ENCODE results near the gene ZDHHC4. TPM values are rescaled to one million over a fixed set of nuclear protein-coding genes. Genes with fewer than 3 reads are reported as not detected.

The ZDHHC4 gene
- total RNA-seq, 4 donors from 2014 or later = 68.8 to 97.3 (median 81.4) TPM

DNA sequence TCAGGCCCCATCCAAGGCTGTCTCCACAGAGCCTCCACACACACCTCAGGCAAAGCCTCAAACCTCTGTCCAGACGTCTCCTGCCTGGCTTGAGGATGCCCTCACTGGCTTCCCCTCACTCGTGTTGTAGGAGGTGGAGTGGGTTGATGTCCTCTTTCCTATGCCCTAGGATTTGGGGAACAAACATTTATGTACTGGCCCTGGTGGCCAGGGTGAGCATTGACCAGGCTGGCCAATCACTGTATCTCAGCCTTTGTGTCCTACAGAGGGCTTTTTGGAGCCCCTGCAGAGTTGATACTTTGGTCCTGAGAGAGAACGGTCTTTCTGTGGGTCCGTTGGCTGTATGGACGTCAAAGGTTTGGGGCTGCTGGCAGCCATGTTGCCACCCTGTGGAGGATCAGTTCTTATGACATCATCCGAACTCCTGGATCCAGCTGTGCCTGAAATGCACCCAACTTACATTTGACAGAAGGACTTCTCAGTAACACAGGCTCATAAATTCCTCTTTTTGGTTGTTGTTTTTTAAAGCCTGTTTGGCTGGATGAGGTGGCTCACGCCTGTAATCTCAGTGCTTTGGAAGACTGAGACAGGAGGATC lies 23.7 kb upstream of the ZDHHC4 start:
- Histone ChIP-seq H3K4me1 (no peaks in the 10 kb centered on the region), H3K4me3 (replicated peaks in 1 of 3) (no peak overlapping the region), H3K36me3 (no peaks in the 10 kb centered on the region), H3K27ac (no peak overlapping the region), H3K27me3 (no peaks in the 10 kb centered on the region), H3K9me3 (no peaks in the 10 kb centered on the region)
- TF ChIP-seq POLR2A (IDR thresholded peaks at IDR 0.05) = no peak
- TF ChIP-seq, protein P1, sequence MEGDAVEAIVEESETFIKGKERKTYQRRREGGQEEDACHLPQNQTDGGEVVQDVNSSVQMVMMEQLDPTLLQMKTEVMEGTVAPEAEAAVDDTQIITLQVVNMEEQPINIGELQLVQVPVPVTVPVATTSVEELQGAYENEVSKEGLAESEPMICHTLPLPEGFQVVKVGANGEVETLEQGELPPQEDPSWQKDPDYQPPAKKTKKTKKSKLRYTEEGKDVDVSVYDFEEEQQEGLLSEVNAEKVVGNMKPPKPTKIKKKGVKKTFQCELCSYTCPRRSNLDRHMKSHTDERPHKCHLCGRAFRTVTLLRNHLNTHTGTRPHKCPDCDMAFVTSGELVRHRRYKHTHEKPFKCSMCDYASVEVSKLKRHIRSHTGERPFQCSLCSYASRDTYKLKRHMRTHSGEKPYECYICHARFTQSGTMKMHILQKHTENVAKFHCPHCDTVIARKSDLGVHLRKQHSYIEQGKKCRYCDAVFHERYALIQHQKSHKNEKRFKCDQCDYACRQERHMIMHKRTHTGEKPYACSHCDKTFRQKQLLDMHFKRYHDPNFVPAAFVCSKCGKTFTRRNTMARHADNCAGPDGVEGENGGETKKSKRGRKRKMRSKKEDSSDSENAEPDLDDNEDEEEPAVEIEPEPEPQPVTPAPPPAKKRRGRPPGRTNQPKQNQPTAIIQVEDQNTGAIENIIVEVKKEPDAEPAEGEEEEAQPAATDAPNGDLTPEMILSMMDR (IDR thresholded peaks at IDR 0.05) = no peak
- WGBS, 2 donors = 75 to 76% methylated on average over 3 to 7 of the region's 7 CpGs
- intact Hi-C loops (cut with DNase I) = no loop called here
- no peak for DNase-seq

DNA sequence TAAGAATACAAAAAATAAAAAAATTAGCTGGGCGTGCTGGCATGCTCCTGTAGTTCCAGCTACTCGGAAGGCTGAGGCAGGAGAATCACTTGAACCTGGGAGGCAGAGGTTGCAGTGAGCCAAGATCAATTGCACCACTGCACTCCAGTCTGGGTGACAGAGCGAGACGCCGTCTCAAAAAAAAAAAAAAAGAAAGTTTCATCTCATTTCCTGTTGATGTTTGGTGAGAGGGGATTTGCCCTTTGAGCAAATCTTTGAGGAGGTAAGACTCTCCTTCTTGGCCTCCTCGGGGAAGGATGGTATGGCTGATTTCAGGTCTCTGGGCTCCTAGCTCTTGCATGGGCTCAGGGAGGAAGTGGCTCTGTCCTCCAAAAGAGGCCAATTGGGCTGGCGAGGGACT lies 22.4 kb upstream of the ZDHHC4 start:
- TF ChIP-seq, protein P1 (IDR thresholded peaks at IDR 0.05) = no peak
- no peak for TF ChIP-seq POLR2A (IDR thresholded peaks at IDR 0.05)
- H3K9me3 ChIP-seq = no peaks in the 10 kb centered on the region
- intact Hi-C loops (cut with DNase I) = no loop called here
- no peak overlapping the region for H3K27ac ChIP-seq
- no peaks in the 10 kb centered on the region for H3K27me3 ChIP-seq
- no peak overlapping the region for H3K4me3 ChIP-seq (replicated peaks in 1 of 3)
- no peaks in the 10 kb centered on the region for H3K4me1 ChIP-seq
- no peaks in the 10 kb centered on the region for H3K36me3 ChIP-seq
- DNase-seq = no peak
- WGBS, 2 donors = 50 to 57% methylated on average over 7 of the region's 7 CpGs

DNA sequence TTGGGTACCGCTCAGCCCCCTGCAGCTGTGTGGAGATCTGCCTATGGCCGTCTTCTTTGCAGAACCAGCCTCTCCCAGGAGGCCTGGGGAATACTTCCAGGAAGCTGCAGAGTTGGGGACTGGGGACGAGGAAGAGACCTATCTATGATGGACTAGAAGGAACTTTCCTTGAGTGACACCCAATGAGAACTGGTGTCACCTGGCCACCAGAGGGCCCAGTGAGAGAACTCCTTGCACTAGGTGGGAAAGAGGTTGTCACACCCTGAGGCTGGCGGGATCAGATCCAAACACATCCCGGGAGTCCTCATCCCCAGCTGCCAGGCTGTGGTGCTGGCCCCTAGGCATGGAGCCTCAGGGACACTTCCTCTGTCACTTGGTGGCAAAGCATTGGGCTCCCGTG lies 21.1 kb upstream of the ZDHHC4 start:
- H3K4me1 ChIP-seq = no peaks in the 10 kb centered on the region
- intact Hi-C loops (cut with DNase I) = no loop called here
- WGBS, 2 donors = 21 to 65% methylated on average over 4 to 5 of the region's 6 CpGs
- H3K36me3 ChIP-seq = no peaks in the 10 kb centered on the region
- TF ChIP-seq, protein P1 (IDR thresholded peaks at IDR 0.05) = peak in 1 of 6 experiments; percentile 14
- no peak for TF ChIP-seq POLR2A (IDR thresholded peaks at IDR 0.05)
- H3K9me3 ChIP-seq = no peaks in the 10 kb centered on the region
- no peaks in the 10 kb centered on the region for H3K27me3 ChIP-seq
- no peak overlapping the region for H3K4me3 ChIP-seq (replicated peaks in 1 of 3)
- no peak overlapping the region for H3K27ac ChIP-seq
- DNase-seq = peak in 1 of 2 donors; percentile 6

DNA sequence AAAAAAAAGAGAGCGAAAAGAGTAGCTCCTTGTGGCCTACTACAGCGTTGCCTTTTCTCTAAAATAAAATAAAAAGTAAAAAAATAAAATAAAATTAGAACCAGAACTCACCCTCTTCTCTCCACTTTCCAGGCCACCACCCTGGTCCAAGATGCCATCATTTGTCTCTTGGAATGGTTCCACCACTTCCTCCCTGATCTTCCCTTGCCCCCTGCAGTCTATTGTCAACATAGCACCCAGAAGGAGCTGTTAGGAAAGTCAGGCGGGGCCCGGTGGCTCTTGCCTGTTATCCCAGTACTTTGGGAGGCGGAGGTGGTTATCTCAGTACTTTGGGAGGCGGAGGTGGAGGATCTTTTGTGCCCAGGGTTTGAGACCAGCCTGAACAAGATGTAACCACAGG lies 18.4 kb upstream of the ZDHHC4 start:
- TF ChIP-seq, protein P1 (IDR thresholded peaks at IDR 0.05) = no peak
- peak in 1 of 2 donors; percentile 7 for DNase-seq
- Histone ChIP-seq H3K9me3 (no peaks in the 10 kb centered on the region), H3K4me3 (replicated peaks in 1 of 3) (no peak overlapping the region), H3K27ac (no peak overlapping the region), H3K27me3 (no peaks in the 10 kb centered on the region), H3K4me1 (no peaks in the 10 kb centered on the region), H3K36me3 (no peaks in the 10 kb centered on the region)
- intact Hi-C loops (cut with DNase I) = no loop called here
- 53 to 61% methylated on average over 6 of the region's 6 CpGs for WGBS, 2 donors

DNA sequence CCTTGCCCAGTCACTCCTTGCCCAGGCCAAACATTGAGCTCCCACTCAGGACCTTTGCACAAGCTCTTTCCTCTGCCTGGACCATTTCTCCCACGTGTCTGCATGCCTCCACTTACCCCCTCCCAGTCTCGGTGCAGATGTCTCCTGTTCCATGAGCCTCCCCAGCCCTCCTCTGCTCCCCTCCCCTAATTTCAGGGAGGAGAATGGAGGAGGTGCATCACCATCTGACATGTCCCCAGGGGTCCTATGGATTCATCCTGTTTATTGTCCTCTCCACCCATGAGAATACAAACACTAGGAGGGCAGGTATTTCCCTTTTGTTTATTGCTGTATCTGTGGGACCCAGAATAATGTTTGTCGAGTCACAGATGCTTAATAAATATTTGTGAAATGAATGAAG lies 17.4 kb upstream of the ZDHHC4 start:
- H3K4me3 ChIP-seq (replicated peaks in 1 of 3) = no peak overlapping the region
- DNase-seq = no peak
- TF ChIP-seq POLR2A (IDR thresholded peaks at IDR 0.05) = no peak
- TF ChIP-seq, protein P1 (IDR thresholded peaks at IDR 0.05) = no peak
- WGBS, 2 donors = 35 to 39% methylated on average over 3 of the region's 3 CpGs
- no peaks in the 10 kb centered on the region for H3K27me3 ChIP-seq
- no peak overlapping the region for H3K27ac ChIP-seq
- no peaks in the 10 kb centered on the region for H3K4me1 ChIP-seq
- intact Hi-C loops (cut with DNase I) = no loop called here
- H3K9me3 ChIP-seq = no peaks in the 10 kb centered on the region
- H3K36me3 ChIP-seq = no peaks in the 10 kb centered on the region
